HG02938 (cell line): ENCODE results near the gene ATP23.

Source experiments
- ATAC-seq: cut with Tn5 transposase; IDR thresholded peaks from one replicate; pipeline ENCODE4 v1.9.1; 2021; ENCODE audit warnings: mild to moderate bottlenecking, moderate library complexity; ENCODE audit not compliant: unreplicated experiment

Gene ATP23

DNA sequence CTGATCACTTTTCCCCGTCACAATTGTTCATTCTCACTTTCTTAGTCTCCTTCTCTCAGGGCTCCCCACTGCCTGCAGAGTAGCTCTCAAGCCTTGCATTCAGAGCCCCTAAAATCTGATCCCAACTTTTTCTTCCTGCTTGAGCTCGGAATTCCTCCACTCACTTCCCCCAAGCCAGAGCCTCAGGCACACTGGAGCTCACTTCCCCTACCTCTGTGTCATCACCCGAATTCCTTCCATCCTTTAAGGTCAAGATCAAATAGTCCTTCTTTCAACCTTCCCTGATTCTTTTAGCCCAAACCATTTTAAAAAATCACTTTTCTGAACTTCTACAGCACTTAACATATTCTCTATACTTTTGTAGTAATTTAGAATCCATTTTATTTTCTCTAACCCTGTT lies 34.1 kb upstream of the ATP23 start:
- no peak for ATAC-seq

DNA sequence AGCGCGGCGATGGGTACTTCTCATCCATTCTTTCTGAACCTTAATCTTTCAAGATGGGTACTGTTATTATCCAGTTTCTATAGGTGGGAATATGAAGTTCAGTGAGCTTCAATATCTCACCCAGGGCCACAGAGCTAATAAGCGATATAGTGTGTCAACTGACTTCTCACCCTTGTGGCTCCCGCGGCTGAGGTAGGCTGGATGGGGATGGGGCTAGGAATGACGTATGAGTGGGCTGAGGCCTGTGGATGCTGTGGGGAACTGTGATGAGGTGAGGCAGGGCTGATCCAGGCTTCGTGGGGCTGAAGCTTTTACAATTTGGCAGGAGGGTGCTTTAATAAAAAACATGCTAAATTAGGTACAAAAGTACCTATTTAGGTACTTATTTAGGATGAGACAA lies 32.9 kb upstream of the ATP23 start:
- ATAC-seq = no peak

DNA sequence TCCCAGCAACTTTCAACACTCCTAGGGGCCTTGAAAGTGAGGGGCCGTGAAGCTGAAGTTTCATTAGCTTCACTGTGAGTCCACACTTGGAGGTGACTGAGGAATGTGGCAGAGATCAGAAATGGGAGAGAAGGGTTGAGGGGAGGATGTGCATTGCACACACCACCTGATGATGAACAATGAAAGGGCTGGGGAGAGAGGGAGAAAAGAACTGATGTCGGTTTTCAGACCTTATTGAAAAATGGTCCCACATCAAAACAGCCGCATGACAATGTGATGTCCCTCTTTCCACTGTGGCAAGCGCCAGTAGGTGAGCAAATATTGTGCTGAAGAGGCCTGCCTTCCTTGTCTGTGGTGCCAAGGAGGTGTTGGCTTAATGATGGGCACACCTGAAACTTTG lies 32.3 kb upstream of the ATP23 start:
- no peak for ATAC-seq

DNA sequence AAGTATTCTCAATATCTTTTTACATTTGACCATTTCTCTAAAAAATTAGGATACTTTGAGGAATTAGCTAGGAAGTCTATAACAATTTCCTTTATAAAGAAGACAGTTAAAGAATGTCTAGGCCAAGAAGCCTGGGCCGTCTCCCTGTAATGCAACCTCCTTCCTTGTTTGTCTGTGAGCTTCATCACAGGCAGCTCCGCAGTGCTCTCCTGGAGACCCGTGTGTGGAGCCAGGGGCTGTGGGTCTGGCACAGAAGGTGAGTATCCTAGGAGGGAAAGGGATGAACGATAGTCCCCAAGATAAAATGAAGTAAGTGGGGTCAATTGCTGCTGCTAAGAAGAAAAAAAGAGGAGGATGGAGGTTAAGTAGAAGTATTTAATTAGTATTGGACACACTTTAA lies 31.8 kb upstream of the ATP23 start:
- ATAC-seq = no peak

DNA sequence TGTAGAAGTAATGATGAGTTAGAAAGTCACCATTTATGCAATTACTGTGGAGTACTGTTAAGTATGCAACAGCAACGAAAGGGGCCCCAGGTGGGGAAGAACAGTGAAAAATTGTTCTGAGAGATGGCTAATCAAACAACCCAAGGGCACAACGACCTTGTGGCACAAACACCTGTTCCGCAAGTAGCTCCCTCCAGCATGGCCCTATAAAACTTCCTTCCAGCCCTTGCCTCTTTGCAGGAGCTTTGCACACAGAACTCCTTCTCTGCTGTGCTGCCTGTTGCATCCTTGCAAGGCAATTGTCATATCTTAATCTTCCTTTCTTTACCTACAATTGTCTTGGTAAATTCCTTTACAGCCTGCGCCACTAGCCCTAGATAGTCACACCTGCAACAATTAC lies 23.2 kb upstream of the ATP23 start:
- no peak for ATAC-seq

DNA sequence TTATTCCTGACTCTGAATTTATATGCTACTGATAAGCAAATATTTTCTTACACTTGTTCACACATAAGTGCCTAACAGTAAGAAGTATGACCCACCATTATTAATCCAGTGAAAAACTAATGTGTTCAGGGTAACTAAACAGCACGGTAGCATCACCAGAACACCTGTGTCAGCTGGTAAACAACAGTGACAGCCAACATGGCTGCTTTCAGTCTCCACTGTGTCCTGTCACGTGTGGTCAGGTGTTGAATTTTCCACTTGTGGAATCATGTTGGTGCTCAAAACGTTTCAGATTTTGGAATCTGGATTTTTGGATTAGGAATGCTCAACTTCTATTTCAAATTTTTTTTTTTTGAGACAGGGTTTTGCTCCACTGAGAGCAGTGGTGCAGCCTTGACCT lies 14.3 kb upstream of the ATP23 start:
- ATAC-seq = no peak

DNA sequence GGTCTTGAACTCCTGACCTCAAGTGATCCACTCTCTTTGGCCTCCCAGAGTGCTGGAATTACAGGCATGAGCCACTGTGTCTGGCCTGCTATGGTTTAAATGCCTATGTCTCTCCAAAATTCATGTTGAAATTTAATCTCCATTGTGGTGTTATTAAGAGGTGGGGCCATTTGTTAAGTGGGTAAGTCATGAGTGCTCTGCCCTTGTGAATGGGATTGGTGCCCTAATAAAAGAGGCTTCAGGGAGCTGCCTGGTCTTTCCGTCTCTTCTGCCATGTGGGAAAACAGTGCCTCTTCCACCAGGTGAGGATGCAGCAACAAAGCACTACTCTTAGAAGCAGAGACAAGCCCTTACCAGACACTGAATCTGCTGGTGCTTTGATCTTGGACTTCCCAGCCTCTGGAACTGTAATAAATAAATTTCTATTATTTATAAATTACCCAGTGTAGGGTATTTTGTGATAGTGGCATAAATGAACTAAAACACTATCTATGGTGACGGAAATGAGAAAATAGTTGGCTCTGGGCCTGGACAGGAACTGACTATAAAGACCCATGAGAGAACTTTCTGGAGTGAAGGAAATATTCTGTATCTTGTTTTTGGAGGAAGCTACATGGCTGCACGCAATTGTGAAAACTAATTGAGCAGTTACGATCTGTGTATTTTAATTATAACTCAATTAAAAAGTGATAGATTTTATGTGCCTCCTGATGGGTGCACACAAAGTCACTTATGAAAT lies 12.1 kb upstream of the ATP23 start:
- no peak for ATAC-seq

DNA sequence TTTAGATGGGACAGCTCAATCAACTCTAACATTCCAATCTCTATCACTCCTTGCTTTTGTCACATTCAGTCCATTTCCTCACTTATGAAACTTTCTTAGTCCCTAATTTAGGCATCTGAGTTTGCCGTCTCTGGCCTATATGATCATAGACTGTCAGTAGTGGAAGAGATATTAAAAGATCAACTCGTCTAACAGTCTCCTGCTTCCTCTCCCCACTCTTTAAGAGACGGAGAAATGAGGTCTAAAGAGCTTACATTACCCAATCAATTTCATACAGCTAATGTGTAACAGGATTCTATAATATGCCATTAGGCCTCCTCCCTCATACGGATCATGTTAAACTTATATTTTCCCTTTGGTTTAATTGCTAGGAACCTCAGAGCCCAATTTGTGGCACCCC lies 6.5 kb upstream of the ATP23 start:
- no peak for ATAC-seq

DNA sequence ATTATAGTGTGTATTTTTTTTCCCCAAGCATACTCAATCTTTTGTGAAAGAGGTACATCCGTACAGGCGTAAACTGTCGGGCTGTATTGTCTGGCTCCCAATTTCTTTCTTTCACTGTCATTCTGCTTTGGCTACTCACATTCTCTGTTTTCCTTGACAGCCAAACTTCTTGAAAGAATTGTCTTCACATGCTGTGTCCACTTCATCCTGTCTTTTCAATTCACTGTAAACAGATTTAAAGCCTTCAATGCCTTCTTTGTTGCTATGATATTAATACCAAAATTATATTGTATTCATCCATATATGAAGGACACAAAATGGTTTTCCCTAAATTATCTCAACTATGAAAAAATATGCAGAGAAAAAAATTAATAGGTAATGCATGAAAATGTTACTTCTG lies 6.0 kb upstream of the ATP23 start:
- no peak for ATAC-seq

DNA sequence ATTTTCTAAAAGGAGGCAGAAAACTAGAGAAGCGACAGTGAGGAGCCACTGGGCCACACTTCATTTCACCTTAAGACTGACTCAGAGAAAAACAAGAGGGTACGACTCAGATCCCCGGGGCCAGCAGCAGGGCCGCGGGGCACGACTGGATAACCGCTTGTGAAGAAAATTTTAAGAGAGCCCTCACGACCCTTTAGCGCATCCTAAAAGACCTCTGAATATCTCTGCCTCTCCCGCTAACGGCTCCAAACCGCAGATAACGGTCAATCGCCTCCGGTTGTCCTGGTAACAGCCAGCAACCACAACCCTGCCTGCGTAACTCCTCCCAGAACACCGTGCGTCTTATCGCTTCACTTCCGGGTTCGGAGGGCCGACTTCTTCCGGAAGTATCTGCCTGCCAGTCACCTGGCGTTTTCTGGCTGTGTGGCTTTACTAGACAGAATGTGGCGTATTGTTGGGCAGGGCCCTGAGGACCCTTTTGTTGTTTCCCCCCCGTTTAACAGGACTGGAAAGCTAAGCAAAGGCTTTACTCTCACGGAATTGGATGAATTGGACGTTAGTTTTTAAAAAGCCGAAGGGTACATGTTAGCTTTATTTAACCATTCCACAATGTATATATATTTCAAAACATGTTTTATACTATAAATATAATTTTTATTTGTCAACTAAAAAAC lies 5.4 kb upstream of the ATP23 start:
- ATAC-seq = peak; percentile 98

DNA sequence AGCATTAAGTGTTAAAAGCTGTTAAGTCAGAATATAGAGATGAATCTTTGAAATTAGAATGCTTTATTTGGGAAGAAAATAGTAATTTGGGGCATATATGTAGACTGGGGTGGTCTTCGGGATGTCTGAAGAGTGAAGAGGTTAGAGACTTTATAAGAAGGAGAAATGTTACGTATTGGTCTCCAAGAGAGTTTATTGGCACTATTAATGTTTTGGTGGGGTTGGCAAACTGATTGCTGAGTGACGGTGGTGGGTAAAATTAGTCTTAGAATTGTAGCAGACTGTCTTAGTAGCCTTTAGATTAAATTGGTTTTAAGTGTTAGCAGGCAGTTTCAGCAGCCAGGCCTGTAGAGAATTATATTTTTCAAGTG lies 4.9 kb upstream of the ATP23 start:
- no peak for ATAC-seq

DNA sequence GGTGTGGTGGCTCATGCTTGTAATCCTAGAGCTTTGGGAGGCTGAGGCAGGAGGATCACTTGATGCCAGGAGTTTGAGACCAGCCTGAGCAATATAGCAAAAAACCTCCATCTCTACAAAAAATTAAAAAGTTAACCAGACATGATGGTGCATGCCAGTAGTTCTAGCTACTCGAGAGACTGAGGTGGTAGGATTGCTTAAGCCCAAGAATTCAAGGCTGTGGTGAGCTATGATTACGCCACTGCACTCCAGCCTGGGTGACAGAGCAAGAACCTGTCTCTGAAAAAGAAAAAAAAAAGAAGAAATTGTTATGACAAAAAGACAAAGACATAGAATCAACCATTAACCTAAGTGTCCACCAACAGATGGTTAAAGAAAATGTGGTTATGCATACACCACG lies 2.1 kb upstream of the ATP23 start:
- ATAC-seq = no peak

DNA sequence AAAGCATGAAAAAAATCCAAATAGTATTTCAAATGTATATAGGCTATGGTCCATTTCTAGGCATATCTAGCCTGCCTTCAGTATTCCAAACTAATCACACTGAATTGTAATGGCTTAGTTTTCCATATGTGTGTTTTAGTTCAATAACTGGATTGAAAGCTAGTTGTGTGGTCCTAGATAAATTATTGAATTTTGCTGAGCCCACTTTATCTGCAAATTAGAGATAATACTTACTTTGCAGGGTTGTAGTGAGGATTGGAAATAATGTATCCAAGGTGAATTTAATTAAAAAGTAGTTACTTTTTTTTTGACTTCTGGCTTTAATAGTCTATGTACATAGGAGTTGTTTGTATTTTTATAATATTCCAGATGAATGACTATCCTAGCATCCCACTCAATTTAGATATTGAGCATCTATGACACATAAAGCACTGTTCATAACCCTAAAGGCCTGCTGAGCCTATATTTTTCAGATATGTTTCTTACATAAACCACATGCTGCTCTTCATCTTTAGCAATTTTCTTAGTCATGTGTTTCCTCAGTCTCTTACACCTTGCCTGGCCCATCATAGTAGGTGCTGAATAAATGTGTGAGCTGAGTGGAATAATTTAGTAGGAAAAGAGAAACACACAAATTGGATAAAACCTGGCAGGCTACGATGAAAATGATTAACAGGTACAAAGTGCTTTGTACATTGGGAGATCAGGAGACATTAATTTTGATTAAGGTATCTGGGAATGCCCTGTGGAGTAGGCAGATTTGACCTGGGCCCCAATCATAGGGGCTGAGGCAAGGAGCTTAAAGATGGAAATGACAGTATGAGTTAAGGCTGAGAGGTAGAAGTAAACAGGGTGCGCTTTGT lies 1.1 kb upstream of the ATP23 start:
- ATAC-seq = no peak

DNA sequence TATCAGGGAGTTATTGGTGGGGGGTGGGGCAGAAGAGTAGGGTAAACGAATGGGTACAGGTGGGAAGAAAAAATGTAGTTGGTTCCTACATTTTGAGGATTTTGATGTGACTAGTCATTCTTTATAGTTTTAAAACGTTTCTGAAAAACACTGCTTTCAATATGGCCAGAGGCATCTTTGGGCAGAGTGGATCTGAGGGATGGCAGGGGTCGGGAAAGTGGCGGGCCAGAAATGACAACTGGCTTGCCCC lies 527 bp upstream of the ATP23 start:
- ATAC-seq = no peak

DNA sequence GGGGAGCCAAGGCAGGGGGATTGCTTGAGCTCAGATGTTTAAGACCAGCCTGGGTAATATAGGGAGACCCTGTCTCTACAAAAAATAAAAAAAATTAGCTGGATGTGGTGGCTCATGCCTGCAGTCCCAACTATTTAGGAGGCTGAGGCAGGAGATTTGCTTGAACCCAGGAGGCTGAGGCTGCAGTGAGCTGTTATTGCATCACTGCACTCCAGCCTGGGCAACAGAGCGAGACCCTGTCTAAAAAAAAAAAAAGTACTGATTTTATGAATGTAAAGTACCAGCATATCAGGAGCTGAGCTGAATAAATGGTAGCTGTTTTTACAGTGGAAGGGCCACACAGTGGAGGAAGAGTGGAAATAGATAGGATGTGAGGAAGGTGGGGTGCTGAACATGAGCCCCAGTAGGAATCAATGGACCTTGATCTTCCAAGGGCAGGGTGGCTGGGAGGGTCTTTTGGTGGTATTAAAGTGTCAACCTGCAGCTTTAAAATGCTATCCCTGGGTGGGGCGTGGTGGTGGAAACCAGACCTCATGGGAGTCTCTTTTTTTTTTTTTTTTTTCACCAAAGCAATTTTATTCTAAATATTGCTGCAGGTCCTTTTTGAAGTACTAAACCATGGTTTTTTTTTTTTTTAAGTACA lies 2.2 kb downstream of the ATP23 start:
- no peak for ATAC-seq

DNA sequence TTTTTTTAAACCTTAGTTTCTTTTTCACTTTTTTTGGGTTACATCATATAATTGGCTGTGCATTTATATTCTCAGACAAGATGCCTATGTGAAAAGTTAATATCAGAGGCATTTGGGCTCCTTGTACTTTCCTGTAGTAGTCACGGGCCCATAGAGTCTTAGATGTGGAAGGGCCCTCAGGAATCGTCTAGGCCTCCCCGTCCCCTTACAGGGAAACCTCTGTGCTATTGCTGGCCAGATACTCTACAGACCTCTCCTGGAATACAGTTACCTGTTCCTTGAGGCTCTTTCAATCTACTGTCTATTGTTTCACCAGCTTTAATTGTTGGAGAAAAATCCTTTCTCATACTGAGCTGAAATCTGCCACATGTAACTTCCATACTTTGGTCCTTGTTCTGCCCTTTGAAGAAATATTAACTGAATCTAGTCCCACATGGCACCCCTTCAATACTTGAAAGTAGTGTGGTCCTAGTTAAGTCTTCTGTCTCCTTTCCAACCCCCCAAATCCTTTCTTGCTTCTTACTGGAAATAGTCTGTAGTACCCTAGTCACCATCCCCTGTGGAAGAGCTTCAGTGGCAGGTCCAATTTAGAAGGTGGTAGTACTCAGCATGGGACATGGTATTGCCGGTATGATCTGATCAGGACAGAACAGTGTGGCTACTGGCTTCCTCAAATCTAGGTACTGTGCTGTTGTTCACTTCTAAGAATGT lies 3.1 kb downstream of the ATP23 start:
- no peak for ATAC-seq

DNA sequence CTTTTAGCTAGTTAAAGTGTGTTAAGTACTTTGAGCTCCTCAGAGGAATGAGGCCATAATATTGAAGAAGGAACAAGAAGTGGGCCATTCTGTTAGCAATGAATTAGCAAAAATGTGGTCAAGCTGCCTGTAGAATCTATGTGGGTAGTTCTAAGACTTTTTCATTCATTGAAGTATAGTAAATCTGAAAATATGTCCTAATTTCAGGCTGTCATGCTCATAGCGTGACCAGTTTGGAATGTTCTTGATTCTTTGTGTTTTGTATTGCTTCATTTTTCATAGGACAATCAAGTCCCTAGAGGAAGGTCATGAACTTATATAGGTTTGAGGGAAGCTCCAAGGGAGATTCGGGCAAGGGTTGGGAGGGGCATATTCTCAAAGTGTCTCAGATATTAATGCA lies 11.4 kb downstream of the ATP23 start:
- ATAC-seq = no peak

DNA sequence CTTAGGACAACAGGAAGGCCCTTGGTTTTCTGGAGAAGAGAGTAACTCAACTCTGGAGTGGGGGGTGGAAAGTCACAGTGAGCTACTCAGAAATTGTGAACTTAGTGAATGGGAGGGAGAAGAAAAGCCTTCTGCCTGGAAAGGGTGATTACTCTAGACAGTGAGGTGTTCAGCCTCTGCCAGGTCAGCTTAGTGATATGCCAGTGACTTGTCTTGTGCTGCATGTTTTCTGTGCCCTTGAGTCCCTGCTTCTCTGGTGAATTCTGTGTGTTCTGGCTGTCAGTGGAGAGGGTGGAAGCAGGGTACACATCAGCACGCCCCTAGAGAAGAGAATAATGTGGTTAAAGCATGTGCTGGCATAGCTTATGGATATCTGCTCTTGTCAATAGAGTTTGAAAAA lies 13.4 kb downstream of the ATP23 start:
- ATAC-seq = no peak

DNA sequence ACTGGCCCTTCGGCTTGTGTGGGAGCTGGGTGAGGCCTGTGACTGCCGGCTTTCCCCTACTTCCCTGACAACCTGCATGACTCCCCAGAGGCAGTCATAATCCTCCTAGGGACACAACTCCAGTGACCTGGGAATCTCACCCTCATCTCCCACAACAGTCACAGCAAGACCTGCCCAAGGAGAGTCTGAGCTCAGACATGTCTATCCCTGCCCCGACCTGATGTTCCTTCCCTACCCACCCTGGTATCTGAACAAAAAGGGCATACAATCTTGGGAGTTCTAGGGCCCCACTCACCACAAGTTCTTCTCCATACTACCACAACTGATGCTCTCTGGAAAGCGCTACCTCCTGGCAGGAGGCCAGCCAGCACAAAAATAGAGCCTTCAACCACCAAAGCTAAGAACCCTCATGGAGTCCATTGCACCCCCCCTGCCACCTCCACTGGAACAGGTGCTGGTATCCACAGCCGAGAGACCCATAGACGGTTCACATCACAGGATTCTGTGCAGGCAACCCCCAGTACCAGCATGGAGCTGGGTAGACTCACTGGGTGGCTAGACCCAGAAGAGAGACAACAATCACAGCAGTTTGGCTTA lies 16.8 kb downstream of the ATP23 start:
- no peak for ATAC-seq

DNA sequence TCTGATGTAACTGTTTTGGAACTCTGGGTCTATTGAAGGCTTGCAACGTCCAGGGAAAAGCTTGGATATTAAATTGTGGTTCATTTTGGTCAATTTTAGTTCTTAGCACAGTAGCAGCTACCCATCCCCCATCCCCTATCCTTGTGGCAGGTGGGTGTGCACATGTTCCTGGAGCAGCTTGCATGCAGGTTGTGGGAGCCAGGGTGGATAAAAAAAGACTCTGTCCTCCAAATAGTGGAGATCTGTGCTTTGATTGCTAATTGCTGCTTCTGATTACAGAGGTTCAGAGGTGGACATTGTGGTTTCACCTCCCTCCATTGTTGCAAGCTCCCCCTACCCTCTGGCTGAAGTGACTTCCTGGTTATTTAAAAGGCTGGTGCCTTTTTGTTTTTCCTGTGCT lies 23.1 kb downstream of the ATP23 start:
- no peak for ATAC-seq

DNA sequence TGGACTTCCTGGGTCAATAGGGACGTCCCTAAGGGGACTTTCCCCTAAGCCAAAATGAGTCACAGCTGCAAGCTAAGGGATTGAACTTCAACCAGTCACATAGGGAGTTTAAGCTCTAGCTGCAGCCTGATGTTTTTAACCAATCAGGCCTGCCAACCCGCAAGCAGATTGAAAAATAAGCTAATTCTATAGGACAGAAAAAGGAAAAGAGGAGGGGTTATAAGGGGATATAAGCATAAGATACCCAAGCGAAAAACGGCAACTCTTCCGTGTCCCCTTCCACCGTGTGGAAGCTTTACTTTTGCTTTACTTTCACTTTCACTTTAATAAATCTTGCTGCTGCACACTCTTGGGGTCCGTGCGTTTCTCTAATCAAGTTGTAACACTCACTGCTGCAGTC lies 24.4 kb downstream of the ATP23 start:
- no peak for ATAC-seq
